Nephron progenitor cell (in vitro differentiated cells): ENCODE data around the gene TNNC2.
"Not testable (repeated sequence)": the region's sequence is repeated elsewhere in the genome, so short reads cannot be mapped to it uniquely, and the experiment has no call there.

Experiments
- DNase-seq: peaks from one replicate; pipeline ENCODE4 v3.0.0; 2021
- H3K27ac Mint-ChIP-seq: 2 replicates; pipeline ENCODE4 v1.8.0; 2021; ENCODE audit warnings: mild to moderate bottlenecking, moderate library complexity, mixed read lengths
- H3K27me3 Mint-ChIP-seq: 2 replicates; pipeline ENCODE4 v1.8.0; 2021; ENCODE audit warnings: mild to moderate bottlenecking, low read depth, mixed read lengths; ENCODE audit not compliant: poor library complexity
- H3K36me3 Mint-ChIP-seq: 2 replicates; pipeline ENCODE4 v1.8.0; 2021; ENCODE audit warnings: low read depth, mixed read lengths
- H3K4me1 Mint-ChIP-seq: 2 replicates; pipeline ENCODE4 v1.8.0; 2021; ENCODE audit warnings: mixed read lengths
- H3K4me3 Mint-ChIP-seq: 2 replicates; pipeline ENCODE4 v1.8.0; 2021; ENCODE audit warnings: mild to moderate bottlenecking, moderate library complexity, mixed read lengths
- H3K9me3 Mint-ChIP-seq: 2 replicates; pipeline ENCODE4 v1.8.0; 2021; ENCODE audit warnings: mild to moderate bottlenecking, moderate library complexity, mixed read lengths
- CTCF ChIP-seq: fragments of 200-600 bp; sonication (generic); IDR thresholded peaks from 2 replicates; pipeline ENCODE4 v1.5.0; 2021; ENCODE audit warnings: antibody characterized with exemption

TNNC2 gene

GRCh38 chr20:45798935-45799642, 28.0 kb downstream of the TNNC2 start:
- Mint-ChIP-seq H3K27ac (no peak overlapping the region), H3K4me1 (no peaks in the 10 kb centered on the region), H3K27me3 (no peaks in the 10 kb centered on the region)

GRCh38 chr20:45797955-45798354, 29.2 kb downstream of the TNNC2 start:
- H3K4me3 Mint-ChIP-seq, H3K27ac Mint-ChIP-seq, H3K4me1 Mint-ChIP-seq, H3K9me3 Mint-ChIP-seq, DNase-seq, H3K27me3 Mint-ChIP-seq: not testable (repeated sequence)
- H3K36me3 Mint-ChIP-seq, result peaks cover 54% of the 10 kb centered on the region

More at GRCh38 chr20:45798935-45799642, 28.0 kb downstream of the TNNC2 start:
- H3K4me3 Mint-ChIP-seq, result no peak overlapping the region
- no peaks in the 10 kb centered on the region for H3K9me3 Mint-ChIP-seq
- peak; percentile 65 for DNase-seq
- peak; percentile 71 for TF ChIP-seq CTCF
- H3K36me3 Mint-ChIP-seq, result peaks cover 54% of the 10 kb centered on the region

GRCh38 chr20:45797510-45797909, 29.6 kb downstream of the TNNC2 start:
- DNase-seq, H3K27me3 Mint-ChIP-seq, H3K9me3 Mint-ChIP-seq, H3K27ac Mint-ChIP-seq, H3K4me1 Mint-ChIP-seq, H3K4me3 Mint-ChIP-seq: not testable (repeated sequence)
- peaks cover 54% of the 10 kb centered on the region for H3K36me3 Mint-ChIP-seq

DNA sequence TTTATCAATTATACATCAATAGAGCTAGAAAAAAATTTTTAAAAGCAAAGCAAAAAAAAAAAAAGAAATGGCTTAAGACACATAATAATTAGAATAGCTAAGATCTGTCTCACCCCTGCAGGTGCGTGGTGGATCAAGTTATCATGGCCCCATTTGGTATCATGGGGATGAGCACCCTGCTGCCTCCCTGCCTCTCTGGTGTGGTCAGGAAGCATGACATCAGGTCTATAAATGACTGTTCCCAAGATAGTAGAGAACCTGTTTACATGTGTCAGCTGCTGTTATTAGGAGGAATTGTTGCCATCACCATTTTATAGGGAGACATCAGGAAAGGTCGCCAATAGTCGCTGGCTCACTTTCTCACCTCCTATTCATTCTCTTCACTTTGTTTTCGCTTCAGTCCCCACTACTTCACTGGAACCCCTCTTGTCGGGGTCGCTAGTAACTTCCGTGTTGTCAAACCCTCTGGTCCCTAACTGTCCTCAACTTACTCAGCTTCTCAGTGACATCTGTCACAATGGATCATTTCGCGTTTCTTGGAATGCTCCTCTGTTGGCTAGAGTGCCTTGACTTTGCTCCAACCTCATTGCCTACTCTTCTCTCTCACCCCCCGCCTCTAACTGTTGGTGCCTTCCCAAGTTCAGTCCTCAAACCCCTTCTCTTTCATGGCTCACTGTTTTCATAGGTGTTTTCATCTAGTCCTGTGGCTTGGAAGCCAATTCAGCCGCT, 30.6 kb downstream of the TNNC2 start:
- H3K27me3 Mint-ChIP-seq, result peaks cover 4% of the 10 kb centered on the region
- DNase-seq, result no peak
- no peak overlapping the region for H3K4me3 Mint-ChIP-seq
- peaks cover 11% of the 10 kb centered on the region for H3K4me1 Mint-ChIP-seq
- no peaks in the 10 kb centered on the region for H3K9me3 Mint-ChIP-seq
- no peak overlapping the region for H3K27ac Mint-ChIP-seq
- peaks cover 45% of the 10 kb centered on the region for H3K36me3 Mint-ChIP-seq
- no peak for TF ChIP-seq CTCF

DNA sequence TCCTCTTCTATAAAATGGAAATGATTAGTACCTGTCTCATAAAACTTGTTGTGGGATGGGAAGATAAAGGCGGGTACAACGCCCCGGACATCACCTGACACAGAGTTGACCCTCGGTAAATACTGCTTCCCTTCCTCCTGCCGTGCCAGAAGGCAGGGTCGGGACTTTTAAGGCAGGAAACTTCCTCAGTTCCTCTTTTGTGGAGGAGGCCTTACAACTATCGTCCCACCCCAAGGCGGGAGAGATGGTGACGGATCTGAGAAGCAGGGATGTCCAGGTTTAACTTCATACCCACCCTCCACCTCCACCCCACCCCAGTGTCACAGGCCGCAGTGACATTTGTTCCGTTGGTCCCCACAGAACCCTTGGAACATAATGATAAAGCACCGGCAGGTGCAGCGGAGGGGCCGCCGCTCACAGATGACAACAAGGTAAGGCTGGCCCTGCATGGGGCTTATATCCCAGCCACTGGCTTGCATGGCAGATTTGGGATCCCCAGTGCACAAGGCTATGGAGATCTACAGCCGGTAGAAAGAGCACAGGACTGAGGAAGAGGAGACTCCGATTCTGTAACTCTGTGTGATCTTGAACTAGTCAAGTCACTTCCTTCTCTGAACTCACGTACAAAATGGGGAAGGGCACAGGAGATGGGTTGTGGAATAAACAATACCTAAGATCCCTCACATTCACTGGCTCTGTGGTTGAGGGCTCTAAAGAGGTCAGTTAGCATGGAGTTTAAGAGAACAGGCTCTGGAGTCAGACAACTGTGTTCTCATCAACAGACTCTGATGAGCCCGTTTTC, 34.6 kb downstream of the TNNC2 start:
- no peak for DNase-seq
- peaks cover 38% of the 10 kb centered on the region for H3K36me3 Mint-ChIP-seq

DNA sequence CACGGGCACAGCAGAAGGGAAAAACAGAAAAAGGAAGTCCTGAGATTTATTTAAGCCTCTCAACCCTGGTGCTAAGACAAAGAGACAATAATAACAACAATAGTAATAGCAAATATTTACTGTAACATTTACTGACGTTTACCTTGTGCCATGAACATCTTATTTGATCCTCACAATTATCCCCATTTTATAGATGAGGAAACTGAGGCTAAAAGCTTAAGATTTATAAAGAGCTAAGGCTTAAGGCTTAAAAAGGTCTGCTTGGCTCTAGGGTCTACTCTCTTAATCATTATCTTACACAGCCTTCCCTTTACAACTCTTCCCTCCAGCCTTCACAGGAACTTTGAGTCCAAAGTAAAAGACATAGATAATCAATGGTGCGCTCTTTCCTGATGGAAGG, 38.8 kb downstream of the TNNC2 start:
- peaks cover 13% of the 10 kb centered on the region for H3K4me1 Mint-ChIP-seq
- H3K27me3 Mint-ChIP-seq, result peaks cover 28% of the 10 kb centered on the region
- TF ChIP-seq CTCF, result no peak
- peaks cover 3% of the 10 kb centered on the region for H3K36me3 Mint-ChIP-seq
- H3K4me3 Mint-ChIP-seq, result no peak overlapping the region
- no peak overlapping the region for H3K27ac Mint-ChIP-seq
- H3K9me3 Mint-ChIP-seq, result no peaks in the 10 kb centered on the region
- DNase-seq, result no peak

More for the DNA sequence above, 34.6 kb downstream of the TNNC2 start:
- H3K27me3 Mint-ChIP-seq, result peaks cover 18% of the 10 kb centered on the region
- H3K4me1 Mint-ChIP-seq, result peaks cover 13% of the 10 kb centered on the region
- H3K4me3 Mint-ChIP-seq, result peak overlapping the region; percentile 86
- no peak overlapping the region for H3K27ac Mint-ChIP-seq
- TF ChIP-seq CTCF, result no peak
- no peaks in the 10 kb centered on the region for H3K9me3 Mint-ChIP-seq
